NB4 (cell line): ENCODE data around the gene GABRR2.

Source experiments
- POLR2A ChIP-seq: IDR thresholded peaks from 2 replicates; pipeline ENCODE4 v1.6.1; 2011; ENCODE audit warnings: mild to moderate bottlenecking; ENCODE audit not compliant: insufficient read length; ENCODE audit errors: extremely low read depth
- TF ChIP-seq, protein P1 (sequence below): IDR thresholded peaks from one replicate; pipeline ENCODE4 v1.5.1; 2012; ENCODE audit warnings: low read depth, low read length

DNA sequence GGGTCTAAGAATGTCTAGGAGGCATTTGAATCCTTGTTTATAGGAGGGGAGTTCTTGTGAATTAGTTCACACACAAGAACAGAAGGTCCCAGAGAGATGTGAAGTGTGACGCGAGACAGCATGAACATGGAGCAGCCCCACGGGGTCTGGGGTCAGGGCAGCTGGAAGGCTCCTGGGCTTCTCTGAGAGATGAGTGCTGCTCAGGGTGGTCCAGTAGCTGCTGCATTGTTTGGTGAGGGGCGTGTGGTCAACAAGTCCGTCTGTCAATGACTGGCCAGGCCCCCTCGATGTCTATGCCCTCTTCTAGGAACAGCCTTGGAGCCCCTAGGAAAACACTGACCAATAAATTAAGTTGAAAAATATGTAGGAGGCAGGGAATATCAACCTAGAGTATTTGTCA lies 57.8 kb downstream of the GABRR2 start:
- TF ChIP-seq POLR2A, result no peak
- TF ChIP-seq, protein P1, sequence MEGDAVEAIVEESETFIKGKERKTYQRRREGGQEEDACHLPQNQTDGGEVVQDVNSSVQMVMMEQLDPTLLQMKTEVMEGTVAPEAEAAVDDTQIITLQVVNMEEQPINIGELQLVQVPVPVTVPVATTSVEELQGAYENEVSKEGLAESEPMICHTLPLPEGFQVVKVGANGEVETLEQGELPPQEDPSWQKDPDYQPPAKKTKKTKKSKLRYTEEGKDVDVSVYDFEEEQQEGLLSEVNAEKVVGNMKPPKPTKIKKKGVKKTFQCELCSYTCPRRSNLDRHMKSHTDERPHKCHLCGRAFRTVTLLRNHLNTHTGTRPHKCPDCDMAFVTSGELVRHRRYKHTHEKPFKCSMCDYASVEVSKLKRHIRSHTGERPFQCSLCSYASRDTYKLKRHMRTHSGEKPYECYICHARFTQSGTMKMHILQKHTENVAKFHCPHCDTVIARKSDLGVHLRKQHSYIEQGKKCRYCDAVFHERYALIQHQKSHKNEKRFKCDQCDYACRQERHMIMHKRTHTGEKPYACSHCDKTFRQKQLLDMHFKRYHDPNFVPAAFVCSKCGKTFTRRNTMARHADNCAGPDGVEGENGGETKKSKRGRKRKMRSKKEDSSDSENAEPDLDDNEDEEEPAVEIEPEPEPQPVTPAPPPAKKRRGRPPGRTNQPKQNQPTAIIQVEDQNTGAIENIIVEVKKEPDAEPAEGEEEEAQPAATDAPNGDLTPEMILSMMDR, result no peak
